Middle frontal gyrus (tissue), 1 donor: ENCODE results near the gene VWA3A.
"Not testable (repeated sequence)": the region's sequence is repeated elsewhere in the genome, so short reads cannot be mapped to it uniquely, and the experiment has no call there.

Experiments
- DNase-seq: peaks from one replicate; pipeline ENCODE4 v3.0.0-alpha.2; 2015; ENCODE audit warnings: low spot score; ENCODE audit errors: extremely low spot score

The VWA3A gene

GRCh38 chr16:22089910-22090309, 2.4 kb upstream of the VWA3A start:
- no peak for DNase-seq

GRCh38 chr16:22091721-22092120, 620 bp upstream of the VWA3A start:
- DNase-seq, result no peak

- no peak for DNase-seq
These were observed 990 bp downstream of the VWA3A start for GRCh38 chr16:22093331-22093730.

GRCh38 chr16:22093996-22094395, 1.7 kb downstream of the VWA3A start:
- no peak for DNase-seq

GRCh38 chr16:22098405-22099255, 6.3 kb downstream of the VWA3A start:
- DNase-seq, result no peak

DNA sequence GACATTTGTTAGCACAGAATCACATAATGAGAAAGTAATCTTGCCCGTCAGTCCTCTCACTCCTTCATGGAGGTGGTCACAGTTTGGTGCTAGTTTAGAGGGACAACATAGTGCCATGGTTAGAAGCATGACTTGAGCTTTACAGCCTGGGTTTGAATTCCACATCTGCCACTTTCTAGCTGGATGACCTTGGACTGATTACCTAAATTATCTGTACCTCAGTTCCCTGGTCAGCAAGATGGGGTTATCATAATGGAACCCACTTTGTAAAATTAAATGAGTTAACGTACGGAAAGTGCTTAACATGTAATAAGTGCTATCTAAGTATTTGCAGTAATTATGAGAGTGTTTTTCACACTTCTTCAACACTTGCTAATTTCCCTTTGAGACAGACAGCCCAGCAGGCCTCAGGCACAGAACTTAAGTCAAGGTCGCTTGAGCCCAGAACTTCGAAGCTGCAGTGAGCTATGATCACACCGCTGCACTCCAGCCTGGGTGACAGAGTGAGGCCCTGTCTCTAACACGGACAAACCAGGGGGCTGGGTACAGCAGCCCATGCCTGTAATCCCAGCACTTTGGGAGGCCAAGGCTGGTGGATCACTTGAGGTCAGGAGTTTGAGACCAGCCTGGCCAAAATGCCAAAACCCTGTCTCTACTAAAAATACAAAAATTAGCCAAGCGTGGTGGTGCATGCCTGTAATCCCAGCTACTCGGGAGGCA, 7.1 kb downstream of the VWA3A start:
- no peak for DNase-seq

DNA sequence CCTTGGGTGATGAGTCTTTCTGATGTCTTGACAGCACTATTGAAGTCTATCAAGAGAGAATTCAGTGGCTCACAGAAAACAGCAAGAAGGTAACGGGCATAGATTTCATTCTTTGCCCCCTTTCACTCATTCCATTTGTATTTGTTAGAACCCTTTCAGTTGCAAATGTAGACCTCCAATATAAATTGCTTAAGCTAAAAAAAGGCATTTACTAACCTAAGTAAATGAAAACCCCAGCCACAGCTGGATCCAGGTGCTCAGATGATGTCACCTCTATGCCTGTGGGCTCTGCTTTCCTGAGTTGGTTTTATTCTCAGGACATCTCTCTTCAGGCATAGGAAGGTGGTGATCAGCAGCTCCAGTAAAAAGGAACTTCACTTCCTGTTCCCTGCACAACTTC, 11.1 kb downstream of the VWA3A start:
- DNase-seq, result no peak

- no peak for DNase-seq
These were observed 17.0 kb downstream of the VWA3A start for GRCh38 chr16:22109258-22109898.

- not testable (repeated sequence) for DNase-seq
These were observed 19.3 kb downstream of the VWA3A start for GRCh38 chr16:22111629-22112028.

- no peak for DNase-seq
These were observed 23.9 kb downstream of the VWA3A start for GRCh38 chr16:22116095-22116700.

DNA sequence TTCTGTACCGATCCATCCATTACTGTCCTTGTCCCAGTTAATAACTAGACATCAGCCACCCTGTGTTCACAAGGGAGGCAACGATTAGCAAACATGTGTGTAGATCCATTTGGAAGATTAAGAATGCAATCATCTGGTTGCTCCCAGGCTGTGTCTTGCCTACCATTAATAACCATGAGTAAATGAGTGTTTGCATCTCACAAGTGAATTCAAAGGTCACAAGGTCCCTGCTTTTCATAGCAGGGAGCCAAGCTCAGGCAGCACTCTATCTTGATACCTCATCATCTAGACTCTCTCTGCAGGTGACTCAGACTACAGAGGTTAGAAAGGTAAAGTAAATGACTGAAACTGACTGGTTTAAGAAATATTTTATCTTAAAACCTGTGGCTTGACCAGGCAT, 25.3 kb downstream of the VWA3A start:
- DNase-seq, result no peak

DNA sequence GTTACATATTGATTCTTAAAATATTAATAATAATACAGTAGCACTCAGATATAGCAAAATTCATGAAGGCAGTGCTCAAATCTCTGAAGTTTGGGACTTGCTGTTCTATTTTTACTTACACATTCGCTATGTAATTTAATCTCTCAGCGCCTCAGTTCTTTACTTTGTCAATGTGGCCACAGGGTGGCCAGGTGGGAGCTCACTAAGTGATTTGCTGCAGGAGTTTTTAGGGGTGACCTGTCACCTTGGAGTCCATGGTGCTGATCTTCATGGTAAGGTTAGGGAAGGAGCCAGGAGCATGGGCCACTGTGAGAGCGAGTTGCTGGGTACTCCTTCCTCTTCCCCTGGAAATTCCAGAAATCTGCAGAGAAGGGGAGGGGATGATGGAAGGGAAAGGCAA, 28.1 kb downstream of the VWA3A start:
- DNase-seq, result no peak

DNA sequence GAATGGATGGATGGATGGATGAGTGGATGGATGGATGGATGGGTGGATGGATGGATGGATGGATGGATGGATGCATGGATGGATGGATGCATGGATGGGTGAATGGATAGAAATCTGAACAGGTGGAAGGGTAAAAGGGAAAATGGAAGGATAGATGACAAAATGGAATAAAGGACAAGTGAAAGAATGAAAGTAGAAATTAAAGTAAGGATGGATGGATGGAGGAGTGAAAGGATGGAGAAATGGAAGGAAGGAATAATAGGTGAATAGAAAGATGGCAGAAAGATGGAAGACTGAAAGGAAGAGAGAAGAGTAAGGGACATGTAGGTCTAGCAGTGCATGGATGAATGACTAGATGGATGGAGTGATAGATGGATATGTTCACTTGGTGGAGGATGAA, 29.9 kb downstream of the VWA3A start:
- no peak for DNase-seq

DNA sequence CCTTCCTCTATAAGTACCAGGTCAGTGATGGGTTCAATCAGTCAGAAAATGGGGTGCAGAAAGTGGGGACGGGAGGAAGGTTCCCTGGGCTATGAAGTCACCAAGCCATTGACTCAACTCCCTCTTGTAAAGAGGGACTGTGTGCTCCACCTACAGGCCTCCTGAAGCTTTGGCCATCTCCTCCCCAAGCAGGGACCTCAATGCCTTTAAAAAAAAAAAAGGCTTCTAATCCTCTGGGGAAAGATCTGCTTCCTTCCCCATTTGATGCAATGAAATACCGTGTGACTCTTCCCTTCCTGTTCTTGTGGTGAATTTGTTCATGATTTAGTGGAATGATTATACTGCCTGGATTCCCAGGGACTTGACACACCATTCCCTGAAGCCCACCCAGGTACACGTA, 30.8 kb downstream of the VWA3A start:
- no peak for DNase-seq

GRCh38 chr16:22123759-22124490, 31.6 kb downstream of the VWA3A start:
- DNase-seq, result no peak

GRCh38 chr16:22124583-22125284, 32.4 kb downstream of the VWA3A start:
- DNase-seq, result no peak

DNA sequence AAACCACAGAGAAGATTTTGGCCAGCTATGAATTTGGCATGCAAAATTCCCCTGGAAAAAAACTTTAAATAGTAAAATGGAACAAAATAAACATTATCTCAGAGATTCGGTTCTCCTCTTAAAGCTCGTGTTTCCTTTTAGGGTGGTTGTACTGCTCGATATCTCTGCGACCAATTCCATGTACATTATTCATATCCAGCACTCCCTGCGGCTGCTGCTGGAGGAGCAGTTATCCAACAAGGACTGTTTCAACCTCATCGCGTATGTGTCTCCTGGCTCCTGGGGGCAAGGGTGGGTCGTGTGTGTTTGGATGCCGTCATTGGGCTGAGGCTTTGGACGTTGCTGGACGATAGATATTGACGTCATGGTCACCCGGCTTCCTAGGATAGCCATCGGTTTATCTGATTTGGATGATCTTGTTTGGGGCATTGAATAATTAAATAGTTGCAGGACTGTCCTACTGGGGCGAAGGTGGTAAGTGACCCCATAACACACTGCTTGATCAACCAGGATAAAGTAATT, 33.8 kb downstream of the VWA3A start:
- no peak for DNase-seq

GRCh38 chr16:22128537-22128936, 36.2 kb downstream of the VWA3A start:
- not testable (repeated sequence) for DNase-seq

DNA sequence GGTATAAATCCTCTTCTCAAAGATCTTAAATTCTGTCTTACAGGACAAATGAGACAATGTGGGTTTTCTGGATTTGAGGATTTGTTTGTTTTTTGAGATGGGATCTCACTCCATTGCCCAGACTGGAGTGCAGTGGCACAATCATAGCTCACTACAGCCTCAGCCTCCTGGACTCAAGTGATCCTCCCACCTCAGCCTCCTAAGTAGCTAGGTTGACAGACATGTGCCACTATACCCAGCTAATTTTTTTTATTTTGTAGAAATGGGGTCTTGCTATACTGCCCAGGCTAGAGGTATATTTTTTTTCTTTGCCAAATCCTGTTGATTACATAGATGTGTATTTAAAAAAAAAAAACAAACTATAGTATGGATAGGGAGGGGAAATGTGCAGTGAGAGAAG, 38.2 kb downstream of the VWA3A start:
- DNase-seq, result no peak

GRCh38 chr16:22132801-22133200, 40.5 kb downstream of the VWA3A start:
- no peak for DNase-seq
